ENCODE measurements around the gene GALNT9. TPM values are rescaled to one million over a fixed set of nuclear protein-coding genes. Genes with fewer than 3 reads are reported as not detected.

GALNT9 gene
- total RNA-seq, 1 donor: not detected

GRCh38 chr12:132353811-132354210, 24.4 kb upstream of the GALNT9 start:
- DNase-seq (ENCODE audit: low read depth): no peak
- H3K4me3 ChIP-seq (ENCODE audit: low read depth, low read length): no peak overlapping the region
- TF ChIP-seq CTCF (IDR thresholded peaks at IDR 0.05; ENCODE audit: insufficient read depth, low read depth, low read length): no peak

GRCh38 chr12:132352896-132353800, 23.8 kb upstream of the GALNT9 start:
- no peak for DNase-seq (ENCODE audit: low read depth)
- no peak for TF ChIP-seq CTCF (IDR thresholded peaks at IDR 0.05; ENCODE audit: insufficient read depth, low read depth, low read length)
- H3K4me3 ChIP-seq (ENCODE audit: low read depth, low read length): no peak overlapping the region

- H3K4me3 ChIP-seq (ENCODE audit: low read depth, low read length): no peak overlapping the region
- TF ChIP-seq CTCF (IDR thresholded peaks at IDR 0.05; ENCODE audit: insufficient read depth, low read depth, low read length): no peak
These were observed 22.5 kb upstream of the GALNT9 start for GRCh38 chr12:132351751-132352495.

GRCh38 chr12:132349501-132350131, 20.2 kb upstream of the GALNT9 start:
- TF ChIP-seq CTCF (IDR thresholded peaks at IDR 0.05; ENCODE audit: insufficient read depth, low read depth, low read length): no peak
- H3K4me3 ChIP-seq (ENCODE audit: low read depth, low read length): no peak overlapping the region
- no peak for DNase-seq (ENCODE audit: low read depth)

More at GRCh38 chr12:132351751-132352495, 22.5 kb upstream of the GALNT9 start:
- DNase-seq (ENCODE audit: low read depth): no peak

- no peak for TF ChIP-seq CTCF (IDR thresholded peaks at IDR 0.05; ENCODE audit: insufficient read depth, low read depth, low read length)
- H3K4me3 ChIP-seq (ENCODE audit: low read depth, low read length): no peak overlapping the region
- DNase-seq (ENCODE audit: low read depth): no peak
These were observed 18.8 kb upstream of the GALNT9 start for GRCh38 chr12:132348176-132348575.

- no peak overlapping the region for H3K4me3 ChIP-seq (ENCODE audit: low read depth, low read length)
- no peak for TF ChIP-seq CTCF (IDR thresholded peaks at IDR 0.05; ENCODE audit: insufficient read depth, low read depth, low read length)
- DNase-seq (ENCODE audit: low read depth): no peak
These were observed 17.9 kb upstream of the GALNT9 start for GRCh38 chr12:132347176-132347855.
